Urothelium cell line (cell line): ENCODE measurements around the gene PPIG.
"Not testable (repeated sequence)": the region's sequence is repeated elsewhere in the genome, so short reads cannot be mapped to it uniquely, and the experiment has no call there.

Experiments
- DNase-seq: peaks from one replicate; pipeline ENCODE4 v3.0.0; 2011; ENCODE audit warnings: low spot score, mixed read lengths
- FAIRE-seq: peaks from 2 replicates; lab custom pipeline; 2011; peaks lifted over from hg19 to GRCh38; lab: Jason Lieb, UNC

The PPIG gene

DNA sequence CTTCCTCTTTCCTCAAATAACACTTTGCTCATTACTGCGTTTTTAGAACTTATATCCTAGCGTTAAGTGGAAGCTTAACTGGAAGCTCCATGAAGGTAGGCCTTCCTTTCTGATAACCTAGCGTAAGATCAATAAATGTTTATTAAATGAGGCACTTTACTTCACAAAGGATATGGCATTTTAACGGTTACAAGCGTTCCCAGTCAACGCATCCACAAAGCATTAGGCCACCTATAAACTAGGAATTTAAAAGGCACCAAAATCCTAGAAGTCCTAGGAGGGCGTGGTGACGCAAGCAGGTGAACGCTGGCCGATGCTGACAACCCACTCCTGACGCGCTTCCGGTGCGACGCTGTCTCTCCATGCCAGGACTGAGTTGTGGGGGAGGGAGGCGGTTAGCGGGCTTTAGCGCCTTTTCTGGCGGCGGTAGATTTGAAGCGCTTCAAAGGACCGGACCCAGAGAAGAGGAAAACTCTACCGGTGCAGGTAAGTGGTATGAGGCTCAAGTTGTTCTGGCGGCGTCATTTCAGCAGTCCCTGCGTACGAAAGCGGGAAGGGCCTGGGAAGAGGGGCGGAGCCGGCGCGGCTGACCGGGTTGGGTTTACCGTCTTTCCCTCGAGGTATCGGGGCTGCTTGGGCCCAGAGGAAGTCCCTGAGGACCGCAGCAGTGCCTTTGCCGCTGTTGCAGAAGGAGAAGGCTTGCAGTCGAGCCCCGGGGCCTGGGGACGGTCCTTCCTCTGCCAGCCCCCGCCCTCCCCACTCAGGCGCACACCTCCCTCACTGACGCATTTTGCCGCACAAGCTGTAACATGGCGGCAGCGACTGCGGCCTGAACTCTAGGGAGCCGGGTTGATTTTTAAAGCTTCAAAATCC is at the start of gene PPIG:
Gene PPIG (plus strand): TSS at position 347 of the 873 bp plus-strand sequence. CDS start 19,691 bp downstream, outside the sequence.
- FAIRE-seq, result peak; percentile 85
- peak; percentile 92 for DNase-seq

DNA sequence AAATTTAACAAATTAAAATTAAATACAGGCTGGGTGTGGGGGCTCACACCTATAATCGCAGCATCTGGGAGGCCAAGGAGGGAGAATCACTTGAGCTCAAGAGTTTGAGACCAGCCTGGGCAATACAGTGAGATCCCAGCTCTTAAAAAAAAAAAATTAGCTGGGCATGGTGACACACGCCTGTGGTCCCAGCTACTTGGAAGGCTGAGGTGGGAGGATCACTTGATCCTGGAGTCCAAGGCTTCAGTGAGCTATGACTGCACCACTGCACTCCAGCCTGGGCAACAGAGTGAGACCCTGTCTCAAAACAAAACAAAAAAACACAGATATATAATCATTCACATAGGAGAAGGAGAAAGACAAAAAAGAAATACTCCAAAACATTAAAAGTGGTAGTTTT is 44.7 kb upstream of the PPIG start:
- not testable (repeated sequence) for FAIRE-seq, DNase-seq

DNA sequence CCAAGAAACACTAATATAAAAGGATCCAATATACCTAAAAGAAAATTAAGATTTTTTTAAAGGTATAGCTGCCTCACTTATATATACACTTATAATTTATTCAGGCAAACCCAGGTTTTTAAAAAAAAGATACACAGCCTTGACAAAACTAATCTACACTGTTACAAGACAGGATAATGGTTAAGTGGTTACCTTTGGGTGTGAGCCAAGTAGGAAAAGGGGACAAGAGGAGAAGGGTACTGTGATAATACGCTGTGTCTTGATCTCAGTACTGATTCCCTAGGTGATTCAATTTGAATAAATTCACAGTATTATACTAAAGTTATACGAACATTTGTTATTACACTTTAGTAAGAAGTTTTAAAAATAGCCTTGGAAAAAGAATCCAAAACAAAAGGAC is 44.0 kb upstream of the PPIG start:
- FAIRE-seq (no peak), DNase-seq (no peak)

- FAIRE-seq, result no peak
These were observed 41.7 kb upstream of the PPIG start for GRCh38 chr2:169542433-169542832.

GRCh38 chr2:169546756-169547155 is 37.4 kb upstream of the PPIG start:
- DNase-seq, result no peak
- no peak for FAIRE-seq

More at GRCh38 chr2:169542433-169542832, 41.7 kb upstream of the PPIG start:
- DNase-seq, result no peak

GRCh38 chr2:169561364-169561763 is 22.8 kb upstream of the PPIG start:
- FAIRE-seq (no peak), DNase-seq (no peak)

GRCh38 chr2:169562084-169562483 is 22.1 kb upstream of the PPIG start:
- DNase-seq, FAIRE-seq: not testable (repeated sequence)

DNA sequence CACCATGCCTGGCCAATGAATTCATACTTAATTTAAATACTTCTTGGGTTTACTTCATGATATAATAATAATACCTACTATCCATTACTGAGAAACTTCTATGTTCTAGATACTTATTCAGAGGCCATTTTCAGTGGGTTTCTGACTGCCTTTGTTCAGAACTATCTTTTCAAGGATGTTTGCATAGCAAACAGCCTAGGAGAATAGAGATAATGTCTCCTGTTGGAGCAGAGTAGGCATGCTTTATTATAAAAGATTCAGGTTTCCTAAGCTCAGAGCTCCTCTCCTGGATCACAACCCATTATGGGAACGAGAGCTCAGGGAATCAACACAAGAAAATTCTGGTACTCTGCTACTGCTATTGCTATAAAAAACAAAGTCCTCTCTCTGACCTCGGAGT is 21.6 kb upstream of the PPIG start:
- FAIRE-seq (no peak), DNase-seq (no peak)

GRCh38 chr2:169565686-169566085 is 18.5 kb upstream of the PPIG start:
- DNase-seq (no peak), FAIRE-seq (no peak)

DNA sequence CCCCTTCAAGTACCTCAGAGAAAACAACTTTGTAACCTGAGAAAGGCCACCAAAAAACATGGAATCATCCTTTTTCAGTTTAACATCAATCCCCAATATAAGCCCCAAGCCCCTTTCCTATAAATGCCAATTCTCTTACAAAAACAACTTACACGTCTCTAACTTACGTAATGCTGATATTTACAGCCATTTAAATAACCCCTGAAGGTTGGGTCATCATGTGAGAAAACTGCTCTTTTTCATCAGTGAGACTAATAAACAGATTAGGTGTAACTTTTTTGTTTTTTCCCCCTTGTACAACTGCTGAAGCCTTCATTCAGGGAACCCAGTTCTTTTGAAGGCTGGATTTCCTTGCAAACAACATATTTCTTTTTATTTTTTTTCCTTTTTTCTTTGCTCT is 14.2 kb upstream of the PPIG start:
- FAIRE-seq, result no peak
- DNase-seq, result no peak

- not testable (repeated sequence) for FAIRE-seq, DNase-seq
These were observed 13.4 kb upstream of the PPIG start for GRCh38 chr2:169570752-169571151.

DNA sequence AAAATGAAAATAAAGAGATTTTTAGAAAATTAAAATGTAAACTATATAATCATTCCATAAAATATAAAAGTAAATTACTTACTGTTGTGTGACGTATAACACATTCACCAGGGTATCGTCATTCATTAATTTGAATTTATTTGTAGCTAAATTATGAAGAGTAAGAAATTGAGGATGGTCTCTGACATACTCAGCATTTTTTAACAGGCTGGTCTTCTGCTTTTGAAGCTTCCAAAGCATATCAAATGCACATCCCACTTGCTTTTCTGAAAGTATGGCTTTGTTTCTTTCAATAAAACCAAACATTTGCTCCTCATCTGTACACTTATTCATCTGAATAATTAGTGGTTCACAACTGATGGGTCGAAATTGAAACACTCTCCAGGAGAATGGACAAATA is 12.6 kb upstream of the PPIG start:
- no peak for FAIRE-seq
- DNase-seq, result no peak

GRCh38 chr2:169572189-169572588 is 12.0 kb upstream of the PPIG start:
- DNase-seq (no peak), FAIRE-seq (no peak)

GRCh38 chr2:169572821-169573159 is 11.4 kb upstream of the PPIG start:
- no peak for DNase-seq
- no peak for FAIRE-seq

- DNase-seq (peak; percentile 88), FAIRE-seq (peak; percentile 72)
These were observed 10.8 kb upstream of the PPIG start, which contains the start of gene FASTKD1 for GRCh38 chr2:169573160-169573973. TSS of gene FASTKD1 (minus strand) at chr2:169573865. CDS start at chr2:169572029, 1,836 bp downstream.

GRCh38 chr2:169573974-169574299 is 10.2 kb upstream of the PPIG start:
- FAIRE-seq (no peak), DNase-seq (no peak)

GRCh38 chr2:169574539-169574938 is 9.6 kb upstream of the PPIG start:
- FAIRE-seq, DNase-seq: not testable (repeated sequence)

DNA sequence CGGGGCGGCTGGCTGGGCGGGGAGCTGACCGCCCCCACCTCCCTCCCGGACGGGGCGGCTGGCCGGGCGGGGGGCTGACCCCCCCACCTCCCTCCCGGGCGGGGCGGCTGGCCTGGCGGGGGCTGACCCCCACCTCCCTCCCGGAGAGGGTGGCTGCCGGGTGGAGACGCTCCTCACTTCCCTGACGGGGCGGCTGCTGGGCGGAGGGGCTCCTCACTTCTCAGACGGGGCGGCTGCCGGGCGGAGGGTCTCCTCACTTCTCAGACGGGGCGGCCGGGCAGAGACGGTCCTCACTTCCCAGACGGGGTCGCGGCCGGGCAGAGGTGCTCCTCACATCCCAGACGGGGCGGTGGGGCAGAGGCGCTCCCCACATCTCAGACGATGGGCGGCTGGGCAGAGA is 8.9 kb upstream of the PPIG start:
- not testable (repeated sequence) for DNase-seq, FAIRE-seq

- DNase-seq, result no peak
- no peak for FAIRE-seq
These were observed 5.1 kb upstream of the PPIG start for GRCh38 chr2:169579044-169579443.

GRCh38 chr2:169582552-169583266 is 1.4 kb upstream of the PPIG start:
- FAIRE-seq, result not testable (repeated sequence)

GRCh38 chr2:169583518-169583917 is 633 bp upstream of the PPIG start:
- no peak for DNase-seq
- FAIRE-seq, result no peak

More at GRCh38 chr2:169582552-169583266, 1.4 kb upstream of the PPIG start:
- not testable (repeated sequence) for DNase-seq
